ENCODE data around the gene CCNK.

Gene CCNK

GRCh38 chr14:99519347-99519881 is 38.2 kb downstream of the CCNK start:
- no peaks in the 10 kb centered on the region for H4K20me1 ChIP-seq (ENCODE audit: insufficient read depth)
- no peak overlapping the region for H3K27ac ChIP-seq
- no peak overlapping the region for H2AFZ ChIP-seq (ENCODE audit: low read depth)
- H3K36me3 ChIP-seq (ENCODE audit: insufficient read depth) = no peaks in the 10 kb centered on the region
- H3K9ac ChIP-seq = no peak overlapping the region
- no peaks in the 10 kb centered on the region for H3K27me3 ChIP-seq (ENCODE audit: insufficient read depth, low read depth)
- peaks cover 3% of the 10 kb centered on the region for H3K4me1 ChIP-seq (ENCODE audit: low read depth, poor library complexity, severe bottlenecking)
- H3K4me3 ChIP-seq (IDR thresholded peaks at IDR 0.05; ENCODE audit: insufficient read depth, low read depth, low read length) = no peak overlapping the region
- H3K4me2 ChIP-seq = no peak overlapping the region
- no peaks in the 10 kb centered on the region for H3K79me2 ChIP-seq (ENCODE audit: insufficient read depth, low read depth)
- TF ChIP-seq CTCF (conservative IDR thresholded peaks at IDR 0.05; ENCODE audit: low read depth, low read length) = no peak

- no peak overlapping the region for H3K4me3 ChIP-seq (IDR thresholded peaks at IDR 0.05; ENCODE audit: insufficient read depth, low read depth, low read length)
These were observed 38.8 kb downstream of the CCNK start for GRCh38 chr14:99519931-99520421.

GRCh38 chr14:99520571-99521081 is 39.4 kb downstream of the CCNK start:
- H3K4me3 ChIP-seq (IDR thresholded peaks at IDR 0.05; ENCODE audit: insufficient read depth, low read depth, low read length) = no peak overlapping the region
- no peak for TF ChIP-seq CTCF (conservative IDR thresholded peaks at IDR 0.05; ENCODE audit: low read depth, low read length)
- H3K36me3 ChIP-seq (ENCODE audit: insufficient read depth) = no peaks in the 10 kb centered on the region
- H3K4me1 ChIP-seq (ENCODE audit: low read depth, poor library complexity, severe bottlenecking) = peaks cover 3% of the 10 kb centered on the region
- H3K9ac ChIP-seq = no peak overlapping the region
- H3K79me2 ChIP-seq (ENCODE audit: insufficient read depth, low read depth) = no peaks in the 10 kb centered on the region
- H2AFZ ChIP-seq (ENCODE audit: low read depth) = no peak overlapping the region
- H3K27ac ChIP-seq = no peak overlapping the region
- H3K27me3 ChIP-seq (ENCODE audit: insufficient read depth, low read depth) = no peaks in the 10 kb centered on the region
- no peak overlapping the region for H3K4me2 ChIP-seq
- H4K20me1 ChIP-seq (ENCODE audit: insufficient read depth) = no peaks in the 10 kb centered on the region

More at GRCh38 chr14:99519931-99520421, 38.8 kb downstream of the CCNK start:
- Histone ChIP-seq H4K20me1 (ENCODE audit: insufficient read depth) (no peaks in the 10 kb centered on the region), H3K36me3 (ENCODE audit: insufficient read depth) (no peaks in the 10 kb centered on the region), H3K79me2 (ENCODE audit: insufficient read depth, low read depth) (no peaks in the 10 kb centered on the region), H3K4me1 (ENCODE audit: low read depth, poor library complexity, severe bottlenecking) (peaks cover 3% of the 10 kb centered on the region), H3K9ac (no peak overlapping the region), H3K27me3 (ENCODE audit: insufficient read depth, low read depth) (no peaks in the 10 kb centered on the region), H2AFZ (ENCODE audit: low read depth) (no peak overlapping the region), H3K4me2 (no peak overlapping the region), H3K27ac (no peak overlapping the region)
- no peak for TF ChIP-seq CTCF (conservative IDR thresholded peaks at IDR 0.05; ENCODE audit: low read depth, low read length)

DNA sequence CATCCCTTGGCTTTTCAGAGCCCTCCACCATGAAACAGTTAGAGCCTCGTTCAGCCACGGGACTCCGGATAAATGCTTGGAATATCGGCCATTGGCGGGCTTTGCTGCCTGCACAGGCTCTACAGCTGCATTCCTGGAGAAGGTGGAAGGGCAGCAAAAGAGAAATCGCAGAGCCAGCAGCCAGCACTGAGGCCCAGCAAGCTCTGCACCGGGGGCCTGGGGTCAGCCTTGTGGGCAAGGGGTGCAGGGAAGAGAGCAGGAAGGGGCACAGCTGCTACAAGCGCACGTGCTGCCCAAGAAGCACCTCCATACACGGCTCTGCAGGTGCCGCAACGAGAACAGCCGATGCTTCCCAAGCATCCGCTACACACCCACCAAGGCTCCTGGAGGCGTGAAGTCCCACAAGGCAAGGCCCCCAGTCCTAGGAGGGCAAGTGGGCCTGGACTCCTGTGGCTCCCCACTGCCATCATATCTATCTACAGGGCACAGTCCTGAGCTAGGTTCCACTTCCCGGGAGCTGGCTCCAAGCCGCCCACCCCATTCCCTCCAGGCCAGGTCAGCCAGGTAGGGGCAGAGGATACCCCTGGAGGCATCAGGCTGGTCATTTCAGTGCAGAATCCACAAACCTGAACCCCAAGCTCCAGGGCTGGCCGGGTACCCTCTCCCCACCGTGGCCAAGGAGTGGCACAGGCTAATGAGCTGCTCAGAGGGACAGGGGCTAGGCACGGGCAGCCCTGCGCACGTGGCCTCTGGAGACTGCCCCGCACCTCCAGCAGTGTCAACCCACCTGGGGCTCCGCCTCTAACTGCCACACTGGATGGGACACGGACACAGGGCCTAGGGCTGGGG is 40.2 kb downstream of the CCNK start:
- Histone ChIP-seq H3K9ac (no peak overlapping the region), H2AFZ (ENCODE audit: low read depth) (no peak overlapping the region), H3K79me2 (ENCODE audit: insufficient read depth, low read depth) (no peaks in the 10 kb centered on the region), H3K27me3 (ENCODE audit: insufficient read depth, low read depth) (no peaks in the 10 kb centered on the region), H4K20me1 (ENCODE audit: insufficient read depth) (no peaks in the 10 kb centered on the region), H3K27ac (no peak overlapping the region), H3K4me3 (IDR thresholded peaks at IDR 0.05; ENCODE audit: insufficient read depth, low read depth, low read length) (no peak overlapping the region), H3K4me1 (ENCODE audit: low read depth, poor library complexity, severe bottlenecking) (peaks cover 3% of the 10 kb centered on the region), H3K36me3 (ENCODE audit: insufficient read depth) (no peaks in the 10 kb centered on the region), H3K4me2 (no peak overlapping the region)
- no peak for TF ChIP-seq CTCF (conservative IDR thresholded peaks at IDR 0.05; ENCODE audit: low read depth, low read length)
